HG02840 (cell line): ENCODE measurements around the gene ATAT1.

Experiments
- ATAC-seq: cut with Tn5 transposase; IDR thresholded peaks from one replicate; pipeline ENCODE4 v1.9.1; 2021; ENCODE audit warnings: mild to moderate bottlenecking, moderate library complexity, moderate number of reproducible peaks; ENCODE audit not compliant: unreplicated experiment, low FRiP score

ATAT1 gene

DNA sequence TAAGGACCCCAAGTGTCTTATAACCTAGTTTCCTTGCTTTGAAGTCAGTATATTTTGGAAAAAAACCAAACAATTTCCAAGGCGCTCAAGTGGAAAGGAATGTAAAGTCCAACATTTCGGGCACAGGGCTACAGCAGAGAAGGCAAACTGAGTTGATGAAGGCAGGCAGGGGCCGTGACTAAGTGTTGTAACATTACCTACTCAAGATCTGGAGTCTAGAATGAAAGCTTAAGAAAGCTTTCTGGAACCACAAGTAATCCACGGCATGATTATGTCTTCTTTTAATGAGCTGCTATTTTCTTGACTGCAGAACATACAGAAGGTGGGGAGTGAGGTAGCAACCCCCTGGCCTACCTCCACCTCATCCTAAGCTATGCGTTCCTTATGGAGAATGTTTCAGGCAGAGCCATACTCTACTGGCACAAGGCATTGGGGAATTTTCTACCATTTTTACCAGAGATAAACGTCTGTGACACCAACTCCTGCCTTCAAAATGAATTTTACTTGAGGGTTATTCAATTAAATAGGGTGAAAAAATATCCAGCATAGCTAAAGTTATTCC, 13.9 kb upstream of the ATAT1 start:
- no peak for ATAC-seq

GRCh38 chr6:30613251-30614043, 13.2 kb upstream of the ATAT1 start:
- no peak for ATAC-seq

- ATAC-seq, result no peak
These were observed 12.4 kb upstream of the ATAT1 start for GRCh38 chr6:30614044-30614842.

DNA sequence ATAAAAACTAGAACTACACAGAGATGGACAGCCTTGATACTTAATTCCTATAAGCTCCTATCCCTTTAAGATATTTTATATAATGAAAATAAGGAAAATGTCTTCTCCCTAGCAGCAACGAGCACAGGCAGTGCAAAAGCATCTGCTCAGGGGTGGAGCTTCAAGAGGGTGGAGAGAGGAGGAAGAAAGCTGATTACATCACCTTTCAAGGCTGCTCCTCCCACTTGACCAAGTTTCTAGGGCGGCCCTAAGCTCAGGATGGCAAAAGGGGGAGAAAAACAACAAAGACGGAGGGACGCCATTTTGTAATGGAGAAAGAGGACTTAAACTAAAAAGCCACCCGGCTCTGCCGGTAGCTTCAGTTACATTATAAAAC, 11.8 kb upstream of the ATAT1 start:
- ATAC-seq, result no peak

DNA sequence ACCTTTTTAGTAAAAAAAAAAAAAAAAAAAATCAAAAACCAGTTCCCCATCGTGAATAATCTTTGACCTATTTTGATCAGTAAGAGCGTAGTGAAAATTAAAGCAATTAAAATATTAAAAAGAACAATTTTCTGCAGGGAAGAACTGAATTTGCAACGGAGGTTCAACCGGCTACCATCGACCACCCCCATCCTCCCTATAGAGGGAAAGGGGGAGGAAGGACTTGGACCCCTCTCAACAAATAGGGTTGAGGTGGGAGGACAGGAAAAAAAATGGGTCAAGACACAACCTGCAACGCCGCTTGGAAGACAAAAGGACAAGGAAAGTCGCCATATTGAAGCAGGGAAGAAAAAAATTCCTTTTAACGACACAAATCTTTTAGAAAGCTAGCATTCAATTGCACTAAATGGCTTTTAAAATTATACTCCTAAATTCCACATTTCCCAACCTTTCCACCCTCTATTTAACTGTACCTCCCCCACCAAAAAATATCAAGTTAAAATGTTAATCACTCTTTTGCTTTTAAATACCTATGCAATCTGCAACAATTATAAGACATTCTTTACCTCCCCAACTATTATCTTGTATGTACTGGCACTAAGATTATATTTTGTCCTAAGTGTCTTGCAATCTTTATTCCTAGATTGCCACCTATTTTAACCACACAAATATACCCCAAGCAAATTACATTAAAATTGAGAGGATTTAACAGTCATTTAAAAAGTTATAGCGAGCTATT, 11.3 kb upstream of the ATAT1 start:
- ATAC-seq, result no peak

GRCh38 chr6:30615958-30616810, 10.5 kb upstream of the ATAT1 start:
- no peak for ATAC-seq

- peak; percentile 89 for ATAC-seq
These were observed 9.7 kb upstream of the ATAT1 start, which contains the start of gene PPP1R10 for GRCh38 chr6:30616811-30617564. PPP1R10 (minus strand) TSS chr6:30617243; CDS start chr6:30609944, 7,299 bp downstream.

GRCh38 chr6:30617565-30618269, 9.0 kb upstream of the ATAT1 start, which contains the start of gene MRPS18B:
MRPS18B (plus strand) TSS chr6:30617840; CDS start chr6:30617866, 26 bp downstream.
- ATAC-seq, result peak; percentile 77

GRCh38 chr6:30618270-30618797, 8.3 kb upstream of the ATAT1 start:
- no peak for ATAC-seq

DNA sequence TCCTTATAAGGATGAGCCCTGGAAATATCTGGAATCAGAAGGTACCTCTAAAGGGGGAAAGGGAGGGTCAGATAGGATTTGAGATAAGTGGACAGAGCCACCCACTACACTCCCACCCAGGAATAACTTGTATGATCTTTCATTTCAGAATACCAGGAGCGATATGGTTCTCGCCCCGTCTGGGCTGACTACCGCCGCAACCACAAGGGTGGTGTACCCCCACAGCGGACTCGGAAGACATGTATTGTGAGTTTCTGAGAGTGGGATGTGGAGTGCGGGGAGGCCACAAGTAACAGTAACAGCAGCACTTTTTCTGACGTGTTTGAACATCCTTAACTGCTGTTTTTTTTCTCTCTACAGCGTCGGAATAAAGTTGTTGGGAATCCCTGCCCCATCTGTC, 7.1 kb upstream of the ATAT1 start:
- no peak for ATAC-seq

- ATAC-seq, result no peak
These were observed 1.2 kb upstream of the ATAT1 start for GRCh38 chr6:30625511-30625910.

- no peak for ATAC-seq
These were observed 9.2 kb downstream of the ATAT1 start for GRCh38 chr6:30635834-30636233.

- no peak for ATAC-seq
These were observed 13.8 kb downstream of the ATAT1 start for GRCh38 chr6:30640481-30640880.

- no peak for ATAC-seq
These were observed 14.4 kb downstream of the ATAT1 start for GRCh38 chr6:30641048-30641447.

GRCh38 chr6:30643656-30644055, 17.0 kb downstream of the ATAT1 start:
- no peak for ATAC-seq

GRCh38 chr6:30644769-30645168, 18.1 kb downstream of the ATAT1 start:
- no peak for ATAC-seq

DNA sequence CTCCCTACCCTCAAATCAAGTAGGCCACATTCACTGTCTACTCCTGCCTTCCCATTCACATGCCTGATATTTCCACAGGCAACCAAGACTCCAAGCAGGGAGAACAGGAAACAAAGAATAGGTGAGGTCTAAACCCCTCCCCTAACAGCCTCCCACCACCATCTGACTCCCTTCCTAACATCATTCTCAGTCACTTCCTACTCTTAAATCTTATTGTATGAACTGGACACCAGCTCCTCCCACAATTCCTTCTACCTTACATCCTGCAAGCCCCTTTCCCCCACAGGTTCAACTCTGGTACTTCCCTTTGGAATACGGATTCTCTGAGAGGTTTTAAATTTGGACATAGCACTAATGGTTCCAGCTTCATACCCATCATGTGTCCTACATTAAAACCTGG, 19.3 kb downstream of the ATAT1 start:
- no peak for ATAC-seq
